SK-N-SH (cell line): ENCODE results near the gene BTBD7. TPM values are rescaled to one million over a fixed set of nuclear protein-coding genes. Genes with fewer than 3 reads are reported as not detected.
A peak's percentile ranks its signal among the peaks of the same experiment; 100 is the strongest.

Source experiments
- CTCF ChIA-PET: fragments of 300-600, 350-600 bp; formaldehyde crosslinking; extraction: SDS; loops from one replicate; lab custom pipeline; 2021; lab: Yijun Ruan, JAX
- POLR2A ChIA-PET: fragments of 350-600 bp; sonication (Branson Sonifier 250); formaldehyde crosslinking; extraction: SDS; loops from one replicate; lab custom pipeline; 2020; ENCODE audit warnings: antibody characterized with exemption, inconsistent platforms; lab: Yijun Ruan, JAX
- DNase-seq: peaks from one replicate; pipeline ENCODE4 v3.0.0; 2012
- H2AFZ ChIP-seq: fragments of 200-600 bp; sonication (generic); 2 replicates; pipeline ENCODE4 v1.8.1; 2016; ENCODE audit warnings: antibody characterized with exemption, mild to moderate bottlenecking, low read depth
- H3F3A ChIP-seq: fragments of 200-600 bp; sonication (generic); replicated peaks from 2 replicates; pipeline ENCODE3; 2016; ENCODE audit warnings: antibody characterized with exemption, mild to moderate bottlenecking; ENCODE audit not compliant: insufficient read depth
- H3K27ac ChIP-seq, 2 experiments: fragments of 200-500 bp in 1 of 2; fragments of 200-600 bp in 1 of 2; sonication (Bioruptor generic) in 1 of 2; sonication (generic), shearing (Covaris generic) in 1 of 2; 2 replicates each; pipeline versions ENCODE4 v1.5.1 to v1.6.1; 2014 to 2016; ENCODE audit warnings: low read depth in 2 of 2, inconsistent platforms in 1 of 2, low read length in 1 of 2, mild to moderate bottlenecking in 1 of 2, mixed read lengths in 1 of 2
- H3K27me3 ChIP-seq: fragments of 200-600 bp; sonication (generic), shearing (Covaris generic); 2 replicates; pipeline ENCODE4 v1.6.1; 2016; ENCODE audit warnings: mixed run types; ENCODE audit not compliant: insufficient read depth
- H3K36me3 ChIP-seq, 2 experiments: fragments of 200-500 bp in 1 of 2; fragments of 200-600 bp in 1 of 2; sonication (Bioruptor generic) in 1 of 2; sonication (generic) in 1 of 2; replicated peaks in 1 of 2; 2 replicates each; pipeline versions ENCODE3 to v1.5.1; 2014 to 2016; ENCODE audit warnings: low read length in 1 of 2, mild to moderate bottlenecking in 1 of 2; ENCODE audit not compliant: insufficient read depth in 2 of 2, control insufficient read depth in 1 of 2
- H3K4me1 ChIP-seq, 2 experiments: fragments of 200-500 bp in 1 of 2; fragments of 200-600 bp in 1 of 2; sonication (Bioruptor generic) in 1 of 2; sonication (generic), shearing (Covaris generic) in 1 of 2; 2 replicates each; pipeline versions ENCODE4 v1.5.1 to v1.6.1; 2014 to 2016; ENCODE audit warnings: low read depth in 1 of 2, low read length in 1 of 2, mixed run types in 1 of 2; ENCODE audit not compliant: insufficient read depth in 2 of 2, control insufficient read depth in 1 of 2
- H3K4me2 ChIP-seq: fragments of 200-600 bp; sonication (generic), shearing (Covaris generic); 2 replicates; pipeline ENCODE4 v1.6.1; 2017; ENCODE audit warnings: mixed run types
- H3K4me3 ChIP-seq, 2 experiments: fragments of 200-500 bp in 1 of 2; fragments of 200-600 bp in 1 of 2; sonication (Bioruptor generic) in 1 of 2; sonication (generic), shearing (Covaris generic) in 1 of 2; 2 replicates each; pipeline versions ENCODE4 v1.5.1 to v1.8.1; 2014 to 2016; ENCODE audit warnings: low read depth in 2 of 2, inconsistent platforms in 1 of 2, low read length in 1 of 2, mild to moderate bottlenecking in 1 of 2, mixed read lengths in 1 of 2, moderate library complexity in 1 of 2
- H3K79me2 ChIP-seq: fragments of 200-600 bp; sonication (generic); 2 replicates; pipeline ENCODE4 v1.8.1; 2017; ENCODE audit warnings: mild to moderate bottlenecking; ENCODE audit not compliant: insufficient read depth
- H3K9ac ChIP-seq: fragments of 200-600 bp; sonication (generic); 2 replicates; pipeline ENCODE4 v1.6.1; 2017; ENCODE audit warnings: mixed run types
- H3K9me2 ChIP-seq: fragments of 200-600 bp; sonication (generic); 2 replicates; pipeline ENCODE4 v1.6.1; 2017; ENCODE audit warnings: mixed run types
- H3K9me3 ChIP-seq: fragments of 200-600 bp; sonication (generic); 2 replicates; pipeline ENCODE4 v1.6.1; 2017; ENCODE audit warnings: mixed run types, mild to moderate bottlenecking, moderate library complexity
- H4K20me1 ChIP-seq: fragments of 200-600 bp; sonication (generic); 2 replicates; pipeline ENCODE4 v1.6.1; 2017; ENCODE audit warnings: mild to moderate bottlenecking, mixed run types; ENCODE audit not compliant: insufficient read depth
- EP300 ChIP-seq, 2 experiments: IDR thresholded peaks; 2 replicates each; pipeline versions ENCODE4 v1.4.0 to v1.6.1; 2012; ENCODE audit warnings: borderline replicate concordance in 1 of 2, low read depth in 1 of 2, low read length in 1 of 2
- FOSL2 ChIP-seq: IDR thresholded peaks from 2 replicates; pipeline ENCODE4 v1.4.0; 2012; ENCODE audit warnings: low read depth, mild to moderate bottlenecking, moderate library complexity, borderline replicate concordance
- FOXJ3 ChIP-seq: sonication (generic); formaldehyde crosslinking; IDR thresholded peaks from 2 replicates; pipeline ENCODE4 v1.5.1; 2020; ENCODE audit warnings: mild to moderate bottlenecking, missing genetic modification reagents
- FOXM1 ChIP-seq: IDR thresholded peaks from 2 replicates; pipeline ENCODE4 v1.4.0; 2012; ENCODE audit warnings: low read depth, mild to moderate bottlenecking
- GATA2 ChIP-seq: sonication (generic); formaldehyde crosslinking; IDR thresholded peaks from 2 replicates; pipeline ENCODE4 v1.5.0; 2020; ENCODE audit warnings: mild to moderate bottlenecking, missing genetic modification reagents
- MEF2A ChIP-seq: IDR thresholded peaks from 2 replicates; pipeline ENCODE4 v1.4.0; 2012; ENCODE audit warnings: low read depth, borderline replicate concordance
- MXI1 ChIP-seq: IDR thresholded peaks from 2 replicates; pipeline ENCODE4 v1.6.1; 2012; ENCODE audit warnings: mild to moderate bottlenecking, low read depth, low read length, improper control_type of control experiment
- NFIC ChIP-seq: IDR thresholded peaks from 2 replicates; pipeline ENCODE4 v1.4.0; 2012; ENCODE audit warnings: borderline replicate concordance
- POLR2AphosphoS5 ChIP-seq: IDR thresholded peaks from 2 replicates; pipeline ENCODE4 v1.6.1; 2012; ENCODE audit warnings: low read depth, low read length
- RFX5 ChIP-seq: IDR thresholded peaks from 2 replicates; pipeline ENCODE4 v1.6.1; 2012; ENCODE audit warnings: mild to moderate bottlenecking, improper control_type of control experiment, low read length
- RXRA ChIP-seq: IDR thresholded peaks from 2 replicates; pipeline ENCODE4 v1.4.0; 2012; ENCODE audit warnings: low read depth, mild to moderate bottlenecking, borderline replicate concordance
- SIN3A ChIP-seq: IDR thresholded peaks from 2 replicates; pipeline ENCODE4 v1.6.1; 2012; ENCODE audit warnings: low read depth, mild to moderate bottlenecking, low read length, moderate library complexity, borderline replicate concordance
- TAF1 ChIP-seq: IDR thresholded peaks from 2 replicates; pipeline ENCODE4 v1.6.1; 2012; ENCODE audit warnings: low read depth, mild to moderate bottlenecking, low read length, moderate library complexity, borderline replicate concordance
- USF2 ChIP-seq: fragments of 150-350 bp; IDR thresholded peaks from 2 replicates; pipeline ENCODE4 v1.6.1; 2017; ENCODE audit warnings: antibody characterized with exemption, low read length, low read depth, borderline replicate concordance
- YY1 ChIP-seq: IDR thresholded peaks from 2 replicates; pipeline ENCODE4 v1.4.0; 2012; ENCODE audit warnings: low read depth, mild to moderate bottlenecking
- ZBTB33 ChIP-seq: IDR thresholded peaks from 2 replicates; pipeline ENCODE4 v1.4.0; 2012; ENCODE audit warnings: low read depth, borderline replicate concordance
- WGBS: methylation state at CpG from one replicate; pipeline ENCODE4 v1.1.6; 2017; ENCODE audit warnings: low lambda C conversion rate; 5-methylcytosine and 5-hydroxymethylcytosine counted together
- polyA plus RNA-seq, 3 experiments: library from polyadenylated mRNA; depleted of rRNA; stranded (reverse); fragments of >200 nt; gene quantifications; 2 replicates each; pipeline ENCODE4 v1.2.3, GENCODE V29; 2012

BTBD7 gene
- polyA plus RNA-seq, 1 of the 3 experiments (the other 2 are of a cell fraction), result 8.6 TPM

GRCh38 chr14:93337143-93337753 lies 4.4 kb upstream of the BTBD7 start (continued):
- TF ChIP-seq ZBTB33 (no peak), RXRA (no peak)

- TF ChIP-seq NFIC (no peak), SIN3A (no peak), FOXJ3 (CRISPR knock-in tag) (no peak; the same call in 1 of the 2 replicates), GATA2 (CRISPR knock-in tag) (no peak), RFX5 (no peak), MEF2A (no peak), TAF1 (no peak), MXI1 (no peak), POLR2AphosphoS5 (no peak), YY1 (no peak), RXRA (no peak), FOSL2 (no peak), FOXM1 (no peak), EP300 (IDR thresholded peaks at IDR 0.05; ENCODE audit: borderline replicate concordance in 1 of 2, low read depth in 1 of 2, low read length in 1 of 2) (no peak), USF2 (no peak)
- TF ChIP-seq, all 33 proteins: peak for 0
- Histone ChIP-seq H3K27ac (peak overlapping the region; percentile 79 to 90), H3K4me1 (peaks cover 0 to 19% of the 10 kb centered on the region in 2 experiments; a peak in 3 of 4 replicates), H3F3A (no peaks in the 10 kb centered on the region), H3K4me3 (peak overlapping the region; percentile 84 to 89), H3K9me2 (no peaks in the 10 kb centered on the region), H3K9me3 (no peaks in the 10 kb centered on the region), H4K20me1 (peaks cover 27% of the 10 kb centered on the region), H3K4me2 (peak overlapping the region; percentile 75), H3K27me3 (no peaks in the 10 kb centered on the region), H3K36me3 (no peaks in the 10 kb centered on the region), H3K9ac (peak overlapping the region; percentile 69), H3K79me2 (peaks cover 41% of the 10 kb centered on the region), H2AFZ (peak overlapping the region; percentile 84)
- WGBS, result 9% methylated on average over 7 of the region's 7 CpGs
- ChIA-PET CTCF (interaction anchor here (0.9 kb wide), 1 partner anchor 16 kb away, joined by 3 read pairs; no protein-coding TSS in a partner anchor), POLR2A (no interaction called here)
- DNase-seq, result no peak
Measured at GRCh38 chr14:93333631-93334103, 831 bp upstream of the BTBD7 start.
